ENCODE data around the gene SORL1. TPM values are rescaled to one million over a fixed set of nuclear protein-coding genes. Genes with fewer than 3 reads are reported as not detected.

Gene SORL1
- total RNA-seq, 1 donor from 2014 or later = 39.0 TPM

- Mint-ChIP-seq H3K36me3 (peaks cover 27% of the 10 kb centered on the region), H3K4me1 (ENCODE audit: unreplicated experiment) (peaks cover 17% of the 10 kb centered on the region), H3K9me3 (peaks cover 8% of the 10 kb centered on the region), H3K4me3 (no peak overlapping the region), H3K27ac (no peak overlapping the region), H3K27me3 (no peaks in the 10 kb centered on the region)
- TF ChIP-seq CTCF (conservative IDR thresholded peaks at IDR 0.05) = no peak
- DNase-seq (ENCODE audit: extremely low spot score, unreplicated experiment) = no peak
Observed at GRCh38 chr11:121533601-121534000, 81.5 kb downstream of the SORL1 start.

GRCh38 chr11:121534131-121535093 lies 82.3 kb downstream of the SORL1 start:
- DNase-seq (ENCODE audit: extremely low spot score, unreplicated experiment) = no peak
- H3K4me1 Mint-ChIP-seq (ENCODE audit: unreplicated experiment) = peaks cover 17% of the 10 kb centered on the region
- peaks cover 8% of the 10 kb centered on the region for H3K9me3 Mint-ChIP-seq
- H3K36me3 Mint-ChIP-seq = peaks cover 23% of the 10 kb centered on the region
- H3K27me3 Mint-ChIP-seq = no peaks in the 10 kb centered on the region
- TF ChIP-seq CTCF (conservative IDR thresholded peaks at IDR 0.05) = no peak
- H3K27ac Mint-ChIP-seq = no peak overlapping the region
- H3K4me3 Mint-ChIP-seq = no peak overlapping the region

GRCh38 chr11:121535129-121535796 lies 83.1 kb downstream of the SORL1 start:
- no peaks in the 10 kb centered on the region for H3K27me3 Mint-ChIP-seq
- no peak overlapping the region for H3K27ac Mint-ChIP-seq
- H3K4me1 Mint-ChIP-seq (ENCODE audit: unreplicated experiment) = peaks cover 17% of the 10 kb centered on the region
- peaks cover 20% of the 10 kb centered on the region for H3K36me3 Mint-ChIP-seq
- peaks cover 6% of the 10 kb centered on the region for H3K9me3 Mint-ChIP-seq
- no peak for DNase-seq (ENCODE audit: extremely low spot score, unreplicated experiment)
- no peak for TF ChIP-seq CTCF (conservative IDR thresholded peaks at IDR 0.05)
- H3K4me3 Mint-ChIP-seq = no peak overlapping the region

- H3K27me3 Mint-ChIP-seq = no peaks in the 10 kb centered on the region
- no peak for DNase-seq (ENCODE audit: extremely low spot score, unreplicated experiment)
- no peak for TF ChIP-seq CTCF (conservative IDR thresholded peaks at IDR 0.05)
- no peaks in the 10 kb centered on the region for H3K9me3 Mint-ChIP-seq
- no peak overlapping the region for H3K27ac Mint-ChIP-seq
- peaks cover 13% of the 10 kb centered on the region for H3K36me3 Mint-ChIP-seq
- H3K4me1 Mint-ChIP-seq (ENCODE audit: unreplicated experiment) = peaks cover 17% of the 10 kb centered on the region
- H3K4me3 Mint-ChIP-seq = no peak overlapping the region
Observed at GRCh38 chr11:121536126-121536525, 84.0 kb downstream of the SORL1 start.

GRCh38 chr11:121538054-121538453 lies 85.9 kb downstream of the SORL1 start:
- no peak for TF ChIP-seq CTCF (conservative IDR thresholded peaks at IDR 0.05)
- Mint-ChIP-seq H3K27me3 (no peaks in the 10 kb centered on the region), H3K36me3 (peaks cover 5% of the 10 kb centered on the region), H3K27ac (no peak overlapping the region), H3K4me3 (no peak overlapping the region), H3K4me1 (ENCODE audit: unreplicated experiment) (peaks cover 17% of the 10 kb centered on the region), H3K9me3 (no peaks in the 10 kb centered on the region)
- DNase-seq (ENCODE audit: extremely low spot score, unreplicated experiment) = no peak
